Liver (tissue), 9 donors: ENCODE results near the gene RNASE8. TPM values are rescaled to one million over a fixed set of nuclear protein-coding genes. Genes with fewer than 3 reads are reported as not detected.

ENCODE experiments used
- DNase-seq: peaks from one replicate; pipeline ENCODE4 v3.0.0-alpha.2; 2017; ENCODE audit warnings: low spot score
- H3K27ac ChIP-seq, 2 donors: one replicate each; pipeline ENCODE4 v1.7.0; 2013; ENCODE audit warnings: inconsistent platforms in 2 of 2, low read length in 2 of 2, control low read depth in 1 of 2, low read depth in 1 of 2, mild to moderate bottlenecking in 1 of 2
- H3K27me3 ChIP-seq, 4 donors: one replicate each; pipeline versions ENCODE4 v1.6.1 to v1.7.0; 2013; ENCODE audit warnings: low read length in 3 of 4, inconsistent platforms in 1 of 4, mild to moderate bottlenecking in 1 of 4, moderate library complexity in 1 of 4; ENCODE audit not compliant: control insufficient read depth in 4 of 4, insufficient read depth in 4 of 4
- H3K36me3 ChIP-seq, 4 donors: one replicate each; pipeline versions ENCODE4 v1.6.1 to v1.7.0; 2013; ENCODE audit warnings: low read length in 3 of 4, mild to moderate bottlenecking in 3 of 4, low read depth in 1 of 4, moderate library complexity in 1 of 4; ENCODE audit not compliant: control insufficient read depth in 4 of 4, insufficient read depth in 3 of 4
- H3K4me1 ChIP-seq, 4 donors: one replicate each; pipeline versions ENCODE4 v1.6.1 to v1.7.0; 2013; ENCODE audit warnings: low read length in 3 of 4, mild to moderate bottlenecking in 3 of 4, moderate library complexity in 1 of 4; ENCODE audit not compliant: control insufficient read depth in 4 of 4, insufficient read depth in 4 of 4
- H3K4me3 ChIP-seq, 3 donors: one replicate each; pipeline versions ENCODE4 v1.6.1 to v1.7.0; 2013; ENCODE audit warnings: low read length in 3 of 3, control low read depth in 1 of 3, low read depth in 1 of 3, mild to moderate bottlenecking in 1 of 3
- H3K9ac ChIP-seq, 2 donors: one replicate each; pipeline ENCODE4 v1.7.0; 2013; ENCODE audit warnings: low read length in 2 of 2, mild to moderate bottlenecking in 2 of 2, moderate library complexity in 2 of 2, control low read depth in 1 of 2, low read depth in 1 of 2
- H3K9me3 ChIP-seq, 4 donors: one replicate each; pipeline versions ENCODE4 v1.6.1 to v1.7.0; 2013; ENCODE audit warnings: low read length in 3 of 4; ENCODE audit not compliant: control insufficient read depth in 4 of 4
- EGR1 ChIP-seq, 2 donors: IDR thresholded peaks; 2 replicates each; pipeline ENCODE4 v1.6.1; 2016 to 2018; ENCODE audit warnings: antibody characterized with exemption in 2 of 2, low read depth in 2 of 2
- FOXA1 ChIP-seq: IDR thresholded peaks from 2 replicates; pipeline ENCODE4 v1.6.1; 2016; ENCODE audit warnings: antibody characterized with exemption
- FOXA2 ChIP-seq: IDR thresholded peaks from 2 replicates; pipeline ENCODE4 v1.6.1; 2016; ENCODE audit warnings: antibody characterized with exemption
- GABPA ChIP-seq, 2 donors: IDR thresholded peaks in 1 of 2; conservative IDR thresholded peaks in 1 of 2; 2 replicates each; pipeline ENCODE4 v1.6.1; 2016; ENCODE audit warnings: antibody characterized with exemption in 2 of 2, mild to moderate bottlenecking in 1 of 2, moderate library complexity in 1 of 2
- HNF4A ChIP-seq, 2 donors: conservative IDR thresholded peaks; 2 replicates each; pipeline ENCODE4 v1.6.1; 2016; ENCODE audit warnings: antibody characterized with exemption in 2 of 2, mild to moderate bottlenecking in 2 of 2
- HNF4G ChIP-seq: IDR thresholded peaks from 2 replicates; pipeline ENCODE4 v1.6.1; 2016; ENCODE audit warnings: antibody characterized with exemption
- JUND ChIP-seq, 2 donors: IDR thresholded peaks; 2 replicates each; pipeline ENCODE4 v1.6.1; 2016; ENCODE audit warnings: antibody characterized with exemption in 2 of 2
- NR2F2 ChIP-seq: IDR thresholded peaks from 2 replicates; pipeline ENCODE4 v1.6.1; 2016; ENCODE audit warnings: antibody characterized with exemption
- RAD21 ChIP-seq, 2 donors: IDR thresholded peaks; 2 replicates each; pipeline ENCODE4 v1.6.1; 2016; ENCODE audit warnings: antibody characterized with exemption in 2 of 2, mild to moderate bottlenecking in 2 of 2
- REST ChIP-seq: IDR thresholded peaks from 2 replicates; pipeline ENCODE4 v1.6.1; 2016; ENCODE audit warnings: antibody characterized with exemption, mild to moderate bottlenecking
- RXRA ChIP-seq, 2 donors: IDR thresholded peaks; 2 replicates each; pipeline ENCODE4 v1.6.1; 2017 to 2018; ENCODE audit warnings: antibody characterized with exemption in 2 of 2, mild to moderate bottlenecking in 1 of 2
- SP1 ChIP-seq: IDR thresholded peaks from 2 replicates; pipeline ENCODE4 v1.6.1; 2018; ENCODE audit warnings: antibody characterized with exemption, mild to moderate bottlenecking
- TAF1 ChIP-seq: conservative IDR thresholded peaks from 2 replicates; pipeline ENCODE4 v1.6.1; 2016; ENCODE audit warnings: antibody characterized with exemption, mild to moderate bottlenecking
- YY1 ChIP-seq: IDR thresholded peaks from 2 replicates; pipeline ENCODE4 v1.6.1; 2016; ENCODE audit warnings: antibody characterized with exemption, mild to moderate bottlenecking
- ZBTB33 ChIP-seq: IDR thresholded peaks from 2 replicates; pipeline ENCODE4 v1.6.1; 2016; ENCODE audit warnings: antibody characterized with exemption
- WGBS: extraction: QIAGEN DNeasy Blood & Tissue Kit; methylation state at CpG from one replicate; pipeline ENCODE4 v1.1.7; 2013; 5-methylcytosine and 5-hydroxymethylcytosine counted together
- polyA plus RNA-seq, 2 donors: library from polyadenylated mRNA; stranded (reverse) in 1 of 2; unstranded in 1 of 2; fragments of 200-250 nt in 1 of 2; fragments of >200 nt in 1 of 2; fragmentation: Nextera tagmentation in 1 of 2; extraction: Ambion mirVana in 1 of 2; gene quantifications; one replicate each; pipeline versions ENCODE4 v1.2.1 to v1.2.3, GENCODE V29; 2013 to 2015
- total RNA-seq, 2 donors: library from RNA; depleted of rRNA; stranded (reverse); fragments of >200 nt; gene quantifications; one replicate each; pipeline ENCODE4 v1.2.3, GENCODE V29; 2014
- TF ChIP-seq, protein P1 (sequence below): IDR thresholded peaks from 2 replicates; pipeline ENCODE4 v1.6.1; 2016; ENCODE audit warnings: antibody characterized with exemption
- TF ChIP-seq, protein P2 (sequence below): IDR thresholded peaks from 2 replicates; pipeline ENCODE4 v1.6.1; 2016; ENCODE audit warnings: antibody characterized with exemption
- TF ChIP-seq, protein P3 (sequence below): fragments of 150-350 bp; IDR thresholded peaks from 2 replicates; pipeline ENCODE4 v1.5.1; 2017; ENCODE audit warnings: improper control_type of control experiment, low read depth, low read length; ENCODE audit not compliant: missing input control
- donor health status: healthy.
- donor health status: healthy.
- donor health status: healthy.
- donor health status: healthy.
- donor health status: healthy.

RNASE8 gene
- total and polyA plus RNA-seq, 4 donors, result not detected

GRCh38 chr14:21018286-21018685 lies 39.3 kb upstream of the RNASE8 start:
- peaks cover 8 to 45% (median 44%) of the 10 kb centered on the region in 4 donors for H3K36me3 ChIP-seq
- TF ChIP-seq, protein P1, sequence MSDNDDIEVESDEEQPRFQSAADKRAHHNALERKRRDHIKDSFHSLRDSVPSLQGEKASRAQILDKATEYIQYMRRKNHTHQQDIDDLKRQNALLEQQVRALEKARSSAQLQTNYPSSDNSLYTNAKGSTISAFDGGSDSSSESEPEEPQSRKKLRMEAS, result no peak
- TF ChIP-seq, protein P2, sequence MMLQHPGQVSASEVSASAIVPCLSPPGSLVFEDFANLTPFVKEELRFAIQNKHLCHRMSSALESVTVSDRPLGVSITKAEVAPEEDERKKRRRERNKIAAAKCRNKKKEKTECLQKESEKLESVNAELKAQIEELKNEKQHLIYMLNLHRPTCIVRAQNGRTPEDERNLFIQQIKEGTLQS, result no peak
- no peak for TF ChIP-seq TAF1
- TF ChIP-seq YY1, result no peak
- TF ChIP-seq RXRA (IDR thresholded peaks at IDR 0.05), result no peak
- TF ChIP-seq GABPA (IDR thresholded peaks at IDR 0.05 in 1 of 2, conservative IDR thresholded peaks at IDR 0.05 in 1 of 2), result no peak
- no peak for TF ChIP-seq EGR1 (IDR thresholded peaks at IDR 0.05; ENCODE audit: low read depth in 2 of 2)
- no peak for TF ChIP-seq FOXA1
- no peak for TF ChIP-seq REST
- TF ChIP-seq HNF4A (conservative IDR thresholded peaks at IDR 0.05), result no peak
- no peak for TF ChIP-seq JUND (IDR thresholded peaks at IDR 0.05)
- TF ChIP-seq RAD21 (IDR thresholded peaks at IDR 0.05), result no peak
- TF ChIP-seq, protein P3, sequence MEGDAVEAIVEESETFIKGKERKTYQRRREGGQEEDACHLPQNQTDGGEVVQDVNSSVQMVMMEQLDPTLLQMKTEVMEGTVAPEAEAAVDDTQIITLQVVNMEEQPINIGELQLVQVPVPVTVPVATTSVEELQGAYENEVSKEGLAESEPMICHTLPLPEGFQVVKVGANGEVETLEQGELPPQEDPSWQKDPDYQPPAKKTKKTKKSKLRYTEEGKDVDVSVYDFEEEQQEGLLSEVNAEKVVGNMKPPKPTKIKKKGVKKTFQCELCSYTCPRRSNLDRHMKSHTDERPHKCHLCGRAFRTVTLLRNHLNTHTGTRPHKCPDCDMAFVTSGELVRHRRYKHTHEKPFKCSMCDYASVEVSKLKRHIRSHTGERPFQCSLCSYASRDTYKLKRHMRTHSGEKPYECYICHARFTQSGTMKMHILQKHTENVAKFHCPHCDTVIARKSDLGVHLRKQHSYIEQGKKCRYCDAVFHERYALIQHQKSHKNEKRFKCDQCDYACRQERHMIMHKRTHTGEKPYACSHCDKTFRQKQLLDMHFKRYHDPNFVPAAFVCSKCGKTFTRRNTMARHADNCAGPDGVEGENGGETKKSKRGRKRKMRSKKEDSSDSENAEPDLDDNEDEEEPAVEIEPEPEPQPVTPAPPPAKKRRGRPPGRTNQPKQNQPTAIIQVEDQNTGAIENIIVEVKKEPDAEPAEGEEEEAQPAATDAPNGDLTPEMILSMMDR, result no peak
- no peak for TF ChIP-seq FOXA2
- TF ChIP-seq NR2F2, result no peak
- TF ChIP-seq SP1, result no peak
- TF ChIP-seq HNF4G, result no peak
- TF ChIP-seq ZBTB33, result no peak
- no peak for DNase-seq
- H3K4me1 ChIP-seq, result peaks cover 0 to 53% (median 32%) of the 10 kb centered on the region in 4 donors
- no peak overlapping the region for H3K9ac ChIP-seq
- no peak overlapping the region for H3K27ac ChIP-seq
- H3K4me3 ChIP-seq, result no peak overlapping the region
- H3K27me3 ChIP-seq, result no peaks in the 10 kb centered on the region
- 77% methylated on average over 7 of the region's 7 CpGs for WGBS
- no peaks in the 10 kb centered on the region for H3K9me3 ChIP-seq
